HG03575 (cell line): ENCODE measurements around the gene IGFN1.

ENCODE experiments used
- ATAC-seq: cut with Tn5 transposase; IDR thresholded peaks from one replicate; pipeline ENCODE4 v1.9.1; 2021; ENCODE audit not compliant: unreplicated experiment, insufficient number of reproducible peaks, low FRiP score; ENCODE audit errors: extremely low read depth

IGFN1 gene

GRCh38 chr1:201181323-201181722 lies 9.3 kb upstream of the IGFN1 start:
- no peak for ATAC-seq

GRCh38 chr1:201181726-201182125 lies 8.9 kb upstream of the IGFN1 start:
- no peak for ATAC-seq

GRCh38 chr1:201183209-201183608 lies 7.4 kb upstream of the IGFN1 start:
- ATAC-seq, result no peak

DNA sequence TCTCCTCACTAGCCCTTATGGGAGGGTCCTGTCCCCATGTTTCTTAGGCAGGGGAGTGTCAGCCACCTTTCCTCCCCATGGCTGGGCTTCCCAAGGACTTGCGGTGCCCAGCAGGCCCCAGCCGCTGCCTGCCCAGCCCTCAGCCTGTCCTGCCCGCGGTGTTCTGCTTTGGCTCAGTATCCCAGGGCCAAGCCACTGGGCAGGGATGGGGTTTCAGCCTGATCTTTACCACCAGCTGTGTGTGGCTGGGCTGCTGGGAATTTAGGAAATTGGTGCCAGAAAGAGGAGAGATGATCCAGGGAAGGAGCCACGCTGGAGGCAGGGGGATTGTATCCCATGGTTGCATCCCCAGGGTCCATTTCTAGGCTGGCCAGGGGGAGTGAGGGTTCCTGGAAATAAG lies 6.9 kb upstream of the IGFN1 start:
- ATAC-seq, result no peak

DNA sequence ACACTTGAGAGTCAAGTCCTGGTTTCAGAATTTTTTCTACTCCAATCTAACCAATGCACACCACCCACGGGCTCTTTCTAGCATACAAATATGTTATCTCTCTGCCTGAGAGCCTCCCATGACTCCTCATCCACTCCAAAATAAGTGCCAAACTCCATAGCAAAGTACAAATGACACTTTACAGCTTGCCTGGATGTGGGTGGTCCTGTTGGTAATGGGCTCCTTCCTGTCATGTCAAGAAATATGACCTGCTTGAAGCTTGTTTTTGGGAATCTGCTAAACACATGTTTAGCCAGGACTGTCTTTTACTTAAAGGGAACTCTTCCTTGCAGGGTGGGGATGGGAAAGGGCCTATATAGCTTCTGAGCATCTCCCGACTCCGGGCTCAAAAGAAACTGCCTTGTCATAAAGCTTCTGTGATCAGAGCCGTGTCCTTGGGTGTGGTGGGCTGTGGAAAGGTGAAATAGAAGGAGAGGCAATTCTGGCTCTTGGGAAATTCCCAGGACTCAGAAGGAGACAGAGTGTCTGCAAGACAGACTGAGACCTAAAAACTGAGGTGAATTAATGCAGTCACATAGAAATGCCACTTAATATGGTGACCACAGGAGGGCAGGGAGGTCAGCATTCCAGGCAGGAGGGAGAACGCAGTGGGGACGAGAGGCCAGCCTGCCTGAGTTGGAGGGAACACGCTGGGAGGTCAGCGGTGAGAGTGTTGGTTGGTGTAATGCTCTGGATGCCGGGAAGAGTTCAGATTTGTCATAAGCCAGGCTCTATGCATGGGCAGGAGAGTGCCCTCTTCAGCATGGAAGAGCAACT lies 6.1 kb upstream of the IGFN1 start:
- ATAC-seq, result no peak

- ATAC-seq, result no peak
These were observed 5.5 kb upstream of the IGFN1 start for GRCh38 chr1:201185123-201185453.

GRCh38 chr1:201185527-201186128 lies 5.0 kb upstream of the IGFN1 start:
- ATAC-seq, result no peak

DNA sequence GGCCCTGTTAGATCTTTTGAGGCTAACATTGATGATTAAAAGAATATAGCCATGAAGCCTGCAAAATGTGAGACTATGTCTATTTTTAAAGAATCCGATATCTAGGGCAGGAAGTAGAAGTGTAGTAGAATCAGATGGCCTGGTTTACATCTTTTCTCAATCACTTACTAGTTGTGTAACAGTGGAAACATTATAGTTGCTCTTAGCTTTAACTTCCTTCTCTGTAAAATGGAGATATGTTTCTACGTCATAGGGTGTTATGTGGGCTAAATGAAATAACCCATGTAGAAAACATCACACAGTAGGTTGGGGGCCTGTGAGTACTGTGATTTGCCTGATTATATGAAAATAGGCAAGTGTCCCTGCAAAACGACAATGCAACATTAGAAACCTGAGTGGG lies 4.4 kb upstream of the IGFN1 start:
- ATAC-seq, result no peak

GRCh38 chr1:201189085-201189484 lies 1.5 kb upstream of the IGFN1 start:
- no peak for ATAC-seq

GRCh38 chr1:201190005-201190404 lies 619 bp upstream of the IGFN1 start:
- no peak for ATAC-seq

GRCh38 chr1:201191653-201192260 lies 1.1 kb downstream of the IGFN1 start:
- no peak for ATAC-seq

- no peak for ATAC-seq
These were observed 1.7 kb downstream of the IGFN1 start for GRCh38 chr1:201192261-201192788.

DNA sequence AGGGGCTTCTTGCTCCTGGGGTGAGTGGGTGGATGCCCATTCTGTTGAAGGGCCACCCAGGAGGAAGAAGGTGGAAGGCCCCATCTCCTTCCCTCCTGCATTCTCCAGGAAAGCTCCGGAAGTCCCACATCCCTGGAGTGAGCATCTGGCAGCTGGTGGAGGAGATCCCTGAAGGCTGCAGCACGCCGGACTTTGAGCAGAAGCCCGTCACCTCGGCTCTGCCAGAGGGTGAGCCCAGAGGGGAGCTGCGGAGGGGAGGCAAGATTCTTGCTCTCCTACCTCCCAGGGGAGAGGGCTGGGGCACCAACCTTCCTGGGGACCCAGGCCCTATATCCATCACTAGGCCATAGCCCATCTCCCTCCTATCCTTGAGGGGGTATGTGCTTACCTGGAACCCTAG lies 3.4 kb downstream of the IGFN1 start:
- no peak for ATAC-seq

GRCh38 chr1:201198598-201198997 lies 8.0 kb downstream of the IGFN1 start:
- ATAC-seq, result no peak

DNA sequence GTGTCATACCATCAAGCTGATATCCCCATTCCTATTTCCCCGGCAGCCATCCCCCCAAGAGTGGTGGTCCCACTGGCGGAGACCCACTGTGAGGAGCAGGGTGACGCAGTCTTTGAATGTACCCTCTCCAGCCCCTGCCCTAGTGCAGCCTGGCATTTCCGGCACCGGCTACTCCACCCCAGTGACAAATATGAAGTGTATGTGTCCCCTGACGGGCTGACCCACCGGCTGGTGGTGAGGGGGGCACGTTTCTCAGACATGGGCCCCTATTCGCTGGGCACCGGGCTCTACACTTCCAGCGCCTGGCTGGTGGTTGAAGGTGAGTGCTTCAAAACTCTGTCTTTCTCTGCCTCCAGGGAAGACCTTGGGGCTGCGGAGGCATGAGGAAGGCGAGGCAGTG lies 14.4 kb downstream of the IGFN1 start:
- no peak for ATAC-seq

- no peak for ATAC-seq
These were observed 15.6 kb downstream of the IGFN1 start for GRCh38 chr1:201206176-201206575.

DNA sequence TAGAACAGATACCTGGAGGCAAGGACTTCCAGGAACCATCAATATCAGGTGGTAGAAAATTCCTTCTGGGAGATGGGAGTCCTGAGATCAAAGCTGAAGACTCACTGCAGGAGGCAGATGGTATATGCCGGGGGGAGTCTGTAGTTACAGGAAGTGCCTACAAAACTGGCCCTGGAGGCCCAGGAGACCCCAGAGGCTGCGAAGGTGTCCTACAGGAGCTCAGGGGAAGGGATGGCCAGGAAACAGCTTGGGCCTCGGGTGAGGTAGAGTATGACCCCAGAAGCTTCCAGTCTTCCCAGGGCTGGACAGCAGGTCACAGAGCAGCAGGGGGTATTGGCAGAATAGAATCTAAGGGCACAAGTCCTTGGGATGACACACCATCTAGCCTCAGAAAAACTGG lies 16.4 kb downstream of the IGFN1 start:
- no peak for ATAC-seq

DNA sequence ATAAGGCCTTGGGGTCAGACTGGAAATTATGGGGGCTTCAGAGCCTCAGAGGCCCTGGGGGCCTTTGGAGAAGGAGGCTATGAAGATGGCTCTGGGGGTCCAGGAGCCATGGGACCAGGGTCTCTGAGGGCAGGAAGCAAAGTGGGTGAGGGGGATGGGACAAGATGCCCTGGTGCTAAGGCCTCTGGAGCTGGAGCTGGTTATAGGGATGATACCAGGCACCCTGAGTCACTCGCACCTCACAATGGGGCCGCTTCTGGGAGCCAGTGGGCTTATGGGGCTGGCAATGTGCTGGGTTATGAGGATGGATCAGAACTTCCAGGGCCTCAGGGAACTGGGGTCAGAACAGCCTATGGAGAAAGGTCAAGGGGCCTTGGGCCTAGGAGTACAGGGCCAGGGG lies 17.6 kb downstream of the IGFN1 start:
- no peak for ATAC-seq

DNA sequence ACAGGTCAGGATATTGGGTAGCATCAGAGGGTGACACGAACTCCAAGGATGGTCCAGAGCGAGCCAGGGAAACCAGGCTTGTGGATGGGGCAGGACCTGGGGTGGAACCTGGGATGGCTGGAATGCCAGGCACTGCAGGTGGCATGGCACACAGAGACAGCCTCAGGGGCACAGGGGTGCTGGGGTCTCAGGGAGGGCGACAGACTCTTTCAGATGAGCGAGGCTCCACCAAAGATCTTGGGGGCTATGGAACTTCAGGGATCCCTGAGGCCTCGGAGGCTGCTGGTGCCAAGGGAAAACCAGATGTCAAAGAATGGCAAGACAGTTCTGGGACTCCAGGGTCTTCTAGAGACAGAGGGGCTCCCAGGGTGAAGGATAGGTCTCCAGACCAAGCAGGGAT lies 21.4 kb downstream of the IGFN1 start:
- ATAC-seq, result no peak

DNA sequence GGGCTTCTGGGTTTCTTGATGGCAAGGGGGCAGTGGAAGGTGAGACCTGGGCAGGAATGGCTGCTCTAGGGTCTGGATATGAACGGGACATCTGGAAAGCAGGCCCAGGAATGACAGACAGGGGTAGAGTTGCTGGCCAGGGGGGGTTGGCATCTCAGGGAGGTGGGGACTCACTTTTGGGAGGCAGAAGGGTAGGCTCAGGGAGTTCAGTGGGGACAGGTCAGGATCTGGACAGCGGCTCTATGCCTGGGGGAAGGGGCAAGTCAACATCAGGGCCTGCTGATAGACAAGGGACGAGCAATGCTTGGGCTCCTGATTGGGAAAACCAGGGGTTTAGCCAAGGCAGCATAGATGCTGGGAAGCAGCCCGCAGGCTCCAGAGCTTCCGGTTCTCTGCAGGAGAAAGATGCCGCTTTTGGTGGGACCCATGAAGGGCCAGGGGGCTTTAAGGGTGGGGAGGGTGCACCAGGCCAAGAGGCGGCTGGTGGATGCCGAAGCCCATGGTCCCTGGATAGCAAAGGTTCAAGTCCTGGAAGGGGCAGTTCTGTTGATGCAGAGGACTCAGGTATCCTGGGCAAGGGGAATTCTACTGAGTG lies 21.9 kb downstream of the IGFN1 start:
- no peak for ATAC-seq
